ENCODE measurements around the gene HDGF. TPM values are rescaled to one million over a fixed set of nuclear protein-coding genes. Genes with fewer than 3 reads are reported as not detected.
A peak's percentile ranks its signal among the peaks of the same experiment; 100 is the strongest.

Gene HDGF
- total and polyA plus RNA-seq, 2 of the 8 experiments (the other 6 are each of a cell fraction or from before 2014, with no cell fraction given) = 145 to 391 TPM

GRCh38 chr1:156760092-156760795, 8.8 kb upstream of the HDGF start:
- TF ChIP-seq TCF12 (IDR thresholded peaks at IDR 0.05; ENCODE audit: low read depth, low read length) (no peak), SUZ12 (IDR thresholded peaks at IDR 0.05; ENCODE audit: low read length) (no peak), HDAC6 (IDR thresholded peaks at IDR 0.05; ENCODE audit: low read depth, low read length) (no peak), POU5F1 (IDR thresholded peaks at IDR 0.05; ENCODE audit: low read depth, low read length) (no peak), GTF2F1 (IDR thresholded peaks at IDR 0.05; ENCODE audit: borderline replicate concordance, low read depth, low read length) (no peak)
- H3K36me3 ChIP-seq (ENCODE audit: control insufficient read depth in 2 of 4, insufficient read depth in 4 of 4, low read length in 3 of 4) = no peaks in the 10 kb centered on the region
- H3K14ac ChIP-seq (ENCODE audit: insufficient read length) = no peak overlapping the region
- H3K79me2 ChIP-seq (ENCODE audit: control insufficient read depth in 1 of 2, insufficient read depth in 2 of 2, low read length in 2 of 2) = peaks cover 0 to 3% of the 10 kb centered on the region in 2 experiments; a peak in 1 of 4 replicates
- no peak overlapping the region for H3K4me3 ChIP-seq (ENCODE audit: extremely low read depth in 1 of 4, insufficient read depth in 2 of 4, low read depth in 3 of 4, low read length in 4 of 4)
- H3K79me1 ChIP-seq (ENCODE audit: low read depth, low read length) = no peaks in the 10 kb centered on the region
- peak overlapping the region in 1 of 4 experiments; percentile 54; a peak in 1 of 7 replicates for H3K9ac ChIP-seq (replicated peaks in 1 of 4; ENCODE audit: extremely low read depth in 1 of 4, low read depth in 3 of 4, low read length in 3 of 4)
- no peaks in the 10 kb centered on the region for H3K9me3 ChIP-seq (ENCODE audit: insufficient read depth in 2 of 2, low read depth in 1 of 2, low read length in 1 of 2)
- FAIRE-seq (no peak), DNase-seq (ENCODE audit: low read depth in 1 of 2, low spot score in 2 of 2) (no peak)
- no peak overlapping the region for H3K4me2 ChIP-seq (ENCODE audit: insufficient read depth in 1 of 2, low read depth in 2 of 2, low read length in 2 of 2)
- H3K23me2 ChIP-seq (ENCODE audit: low read depth, low read length) = no peaks in the 10 kb centered on the region
- ChIA-PET POLR2A (ENCODE audit: partially characterized antibody) (interaction anchor here (1.0 to 2.1 kb wide), 4 partner anchors 8 to 13 kb away, joined by 3 to 17 read pairs (median 3); partner anchors contain the start of gene HDGF), CTCF (ENCODE audit: partially characterized antibody) (interaction anchor here (0.6 to 4.2 kb wide), 7 partner anchors 34 to 121 kb away, joined by 3 to 29 read pairs (median 3); no protein-coding TSS in a partner anchor)
- no peak overlapping the region for H2AK5ac ChIP-seq (ENCODE audit: low read depth, low read length)
- WGBS, 2 experiments (ENCODE audit: extremely low coverage in 1 of 2, insufficient coverage in 1 of 2, insufficient read length in 1 of 2, insufficient replicate concordance in 2 of 2, low coverage in 1 of 2, low lambda C conversion rate in 2 of 2, missing lambda C conversion rate in 1 of 2) = 73% methylated on average over 6 of the region's 6 CpGs; no CpG with 5 or more reads in 1 of the 2 experiments
- H3K56ac ChIP-seq (replicated peaks; ENCODE audit: insufficient read length, low read depth, low read length) = no peak overlapping the region
- no peak overlapping the region for H2BK20ac ChIP-seq (ENCODE audit: low read length)
- H4K8ac ChIP-seq (ENCODE audit: extremely low read depth, insufficient read depth, low read length) = peak overlapping the region; percentile 36; the same call in 1 of the 2 replicates
- peaks cover 0 to 5% (median 0%) of the 10 kb centered on the region in 4 experiments; a peak in 3 of 7 replicates for H3K4me1 ChIP-seq (replicated peaks in 1 of 4; ENCODE audit: control insufficient read depth in 3 of 4, insufficient read depth in 4 of 4, low read length in 3 of 4)
- no peak overlapping the region for H2BK5ac ChIP-seq (ENCODE audit: low read depth, low read length)
- H2BK12ac ChIP-seq (ENCODE audit: low read depth, low read length) = no peak overlapping the region
- H3K4ac ChIP-seq (replicated peaks; ENCODE audit: insufficient read length, low read depth, low read length) = no peak overlapping the region
- H4K20me1 ChIP-seq (replicated peaks in 1 of 2; ENCODE audit: control insufficient read depth in 1 of 2, insufficient read depth in 2 of 2, low read length in 2 of 2) = no peaks in the 10 kb centered on the region
- no peak overlapping the region for H4K5ac ChIP-seq (ENCODE audit: insufficient read length, low read depth, low read length)
- no peak overlapping the region for H2BK120ac ChIP-seq (replicated peaks; ENCODE audit: low read depth, low read length)
- no peak overlapping the region for H3K23ac ChIP-seq (ENCODE audit: insufficient read length)
- no peak overlapping the region for H4K91ac ChIP-seq (replicated peaks; ENCODE audit: insufficient read length, low read length)
- H2BK15ac ChIP-seq (ENCODE audit: low read length) = peak overlapping the region; percentile 16; the same call in 1 of the 2 replicates
- no peak overlapping the region for H2AFZ ChIP-seq (ENCODE audit: low read length)
- no peaks in the 10 kb centered on the region for H3K27me3 ChIP-seq (replicated peaks in 1 of 4; ENCODE audit: control insufficient read depth in 3 of 4, extremely low read depth in 1 of 4, insufficient read depth in 3 of 4, low read length in 3 of 4)
- H3K27ac ChIP-seq (ENCODE audit: low read depth, low read length) = no peak overlapping the region
- H3K18ac ChIP-seq (ENCODE audit: extremely low read depth, low read length) = no peak overlapping the region

Measured in H1 (cell line).